Vagina (tissue), 2 donors: ENCODE results near the gene FAM3A. TPM values are rescaled to one million over a fixed set of nuclear protein-coding genes. Genes with fewer than 3 reads are reported as not detected.
A peak's percentile ranks its signal among the peaks of the same experiment; 100 is the strongest.

Experiments
- DNase-seq, 2 donors: peaks; one replicate each; pipeline ENCODE4 v3.0.0-alpha.2; 2017; ENCODE audit errors: extremely low spot score in 2 of 2
- H3K27ac ChIP-seq: fragments of 200-600 bp; sonication (generic); one replicate; pipeline ENCODE4 v1.5.1; 2019
- H3K27me3 ChIP-seq: fragments of 200-600 bp; sonication (generic); one replicate; pipeline ENCODE4 v1.5.1; 2019
- H3K36me3 ChIP-seq, 2 donors: fragments of 200-600 bp; sonication (generic); one replicate each; pipeline ENCODE4 v1.5.1; 2017 to 2019
- H3K4me1 ChIP-seq: fragments of 200-600 bp; sonication (generic); one replicate; pipeline ENCODE4 v1.5.1; 2019
- H3K4me3 ChIP-seq, 2 donors: fragments of 200-600 bp; sonication (generic); 1 replicate in 1 of 2; 2 replicates in 1 of 2; pipeline ENCODE4 v1.5.1; 2016 to 2019
- H3K9me3 ChIP-seq: fragments of 200-600 bp; sonication (generic); one replicate; pipeline ENCODE4 v1.5.1; 2019
- POLR2A ChIP-seq, 2 donors: fragments of 450-650 bp; IDR thresholded peaks; one replicate each; pipeline ENCODE4 v1.6.1; 2017; ENCODE audit warnings: antibody characterized with exemption in 2 of 2, mild to moderate bottlenecking in 2 of 2, moderate library complexity in 2 of 2
- POLR2AphosphoS5 ChIP-seq, 2 donors: sonication (generic); formaldehyde crosslinking; IDR thresholded peaks; one replicate each; pipeline ENCODE4 v1.9.0; 2017; ENCODE audit warnings: antibody characterized with exemption in 2 of 2, mild to moderate bottlenecking in 2 of 2, low read depth in 1 of 2; ENCODE audit not compliant: insufficient read depth in 1 of 2
- intact Hi-C: fragments of 100-400 bp; cut with DNase I; formaldehyde crosslinking; loops from one replicate; pipeline ENCODE4 v1.15.1; 2023
- total RNA-seq: library from RNA; depleted of rRNA; stranded (reverse); fragments of >200 nt; gene quantifications from one replicate; pipeline ENCODE4 v1.2.3, GENCODE V29; 2016
- TF ChIP-seq, protein P1 (sequence below), 3 experiments: fragments of 450-650 bp in 2 of 3; fragments of 200-600 bp in 1 of 3; sonication (generic) in 1 of 3; IDR thresholded peaks; one replicate each; pipeline ENCODE4 v1.5.1; 2017 to 2019; ENCODE audit warnings: antibody characterized with exemption in 3 of 3, mild to moderate bottlenecking in 2 of 3, moderate library complexity in 2 of 3

FAM3A gene
- total RNA-seq, 1 donor from 2014 or later, result 59.9 TPM

DNA sequence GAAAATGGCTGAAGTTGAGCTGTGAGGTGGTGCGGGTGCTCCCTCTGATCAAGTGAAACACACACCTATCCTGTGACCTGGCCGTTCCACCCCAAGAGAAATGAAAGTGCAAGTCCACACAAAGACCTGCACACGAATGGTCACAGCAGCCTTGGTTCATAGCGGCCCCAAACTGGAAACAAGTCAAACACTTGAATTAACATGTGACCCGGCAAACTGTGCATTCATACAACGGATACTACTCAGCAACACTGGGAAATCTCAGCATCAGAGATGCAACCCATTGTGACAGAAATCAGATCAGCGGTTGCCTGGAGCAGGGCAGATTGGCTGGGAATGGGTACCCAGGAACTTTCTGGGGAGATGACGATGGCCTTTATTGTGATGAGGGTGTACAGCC lies 23.0 kb upstream of the FAM3A start:
- Histone ChIP-seq H3K4me3 (no peak overlapping the region), H3K9me3 (no peaks in the 10 kb centered on the region), H3K4me1 (peaks cover 38% of the 10 kb centered on the region), H3K27ac (no peak overlapping the region), H3K36me3 (peaks cover 0 to 5% of the 10 kb centered on the region in 2 donors), H3K27me3 (no peaks in the 10 kb centered on the region)
- DNase-seq, result no peak
- TF ChIP-seq, protein P1, sequence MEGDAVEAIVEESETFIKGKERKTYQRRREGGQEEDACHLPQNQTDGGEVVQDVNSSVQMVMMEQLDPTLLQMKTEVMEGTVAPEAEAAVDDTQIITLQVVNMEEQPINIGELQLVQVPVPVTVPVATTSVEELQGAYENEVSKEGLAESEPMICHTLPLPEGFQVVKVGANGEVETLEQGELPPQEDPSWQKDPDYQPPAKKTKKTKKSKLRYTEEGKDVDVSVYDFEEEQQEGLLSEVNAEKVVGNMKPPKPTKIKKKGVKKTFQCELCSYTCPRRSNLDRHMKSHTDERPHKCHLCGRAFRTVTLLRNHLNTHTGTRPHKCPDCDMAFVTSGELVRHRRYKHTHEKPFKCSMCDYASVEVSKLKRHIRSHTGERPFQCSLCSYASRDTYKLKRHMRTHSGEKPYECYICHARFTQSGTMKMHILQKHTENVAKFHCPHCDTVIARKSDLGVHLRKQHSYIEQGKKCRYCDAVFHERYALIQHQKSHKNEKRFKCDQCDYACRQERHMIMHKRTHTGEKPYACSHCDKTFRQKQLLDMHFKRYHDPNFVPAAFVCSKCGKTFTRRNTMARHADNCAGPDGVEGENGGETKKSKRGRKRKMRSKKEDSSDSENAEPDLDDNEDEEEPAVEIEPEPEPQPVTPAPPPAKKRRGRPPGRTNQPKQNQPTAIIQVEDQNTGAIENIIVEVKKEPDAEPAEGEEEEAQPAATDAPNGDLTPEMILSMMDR (IDR thresholded peaks at IDR 0.05), result no peak
- no peak for TF ChIP-seq POLR2A (IDR thresholded peaks at IDR 0.05)
- TF ChIP-seq POLR2AphosphoS5 (IDR thresholded peaks at IDR 0.05; ENCODE audit: insufficient read depth in 1 of 2, low read depth in 1 of 2), result no peak
- intact Hi-C loops, result no loop called here

GRCh38 chrX:154535892-154536291 lies 19.9 kb upstream of the FAM3A start:
- H3K9me3 ChIP-seq, result no peaks in the 10 kb centered on the region
- TF ChIP-seq POLR2AphosphoS5 (IDR thresholded peaks at IDR 0.05; ENCODE audit: insufficient read depth in 1 of 2, low read depth in 1 of 2) (no peak), POLR2A (IDR thresholded peaks at IDR 0.05) (no peak)
- TF ChIP-seq, protein P1 (IDR thresholded peaks at IDR 0.05), result no peak
- peak in 1 of 2 donors; percentile 83 for DNase-seq
- H3K4me3 ChIP-seq, result no peak overlapping the region
- peaks cover 16% of the 10 kb centered on the region for H3K4me1 ChIP-seq
- peaks cover 0 to 14% of the 10 kb centered on the region in 2 donors for H3K36me3 ChIP-seq
- no peak overlapping the region for H3K27ac ChIP-seq
- intact Hi-C loops, result no loop called here
- H3K27me3 ChIP-seq, result no peaks in the 10 kb centered on the region

DNA sequence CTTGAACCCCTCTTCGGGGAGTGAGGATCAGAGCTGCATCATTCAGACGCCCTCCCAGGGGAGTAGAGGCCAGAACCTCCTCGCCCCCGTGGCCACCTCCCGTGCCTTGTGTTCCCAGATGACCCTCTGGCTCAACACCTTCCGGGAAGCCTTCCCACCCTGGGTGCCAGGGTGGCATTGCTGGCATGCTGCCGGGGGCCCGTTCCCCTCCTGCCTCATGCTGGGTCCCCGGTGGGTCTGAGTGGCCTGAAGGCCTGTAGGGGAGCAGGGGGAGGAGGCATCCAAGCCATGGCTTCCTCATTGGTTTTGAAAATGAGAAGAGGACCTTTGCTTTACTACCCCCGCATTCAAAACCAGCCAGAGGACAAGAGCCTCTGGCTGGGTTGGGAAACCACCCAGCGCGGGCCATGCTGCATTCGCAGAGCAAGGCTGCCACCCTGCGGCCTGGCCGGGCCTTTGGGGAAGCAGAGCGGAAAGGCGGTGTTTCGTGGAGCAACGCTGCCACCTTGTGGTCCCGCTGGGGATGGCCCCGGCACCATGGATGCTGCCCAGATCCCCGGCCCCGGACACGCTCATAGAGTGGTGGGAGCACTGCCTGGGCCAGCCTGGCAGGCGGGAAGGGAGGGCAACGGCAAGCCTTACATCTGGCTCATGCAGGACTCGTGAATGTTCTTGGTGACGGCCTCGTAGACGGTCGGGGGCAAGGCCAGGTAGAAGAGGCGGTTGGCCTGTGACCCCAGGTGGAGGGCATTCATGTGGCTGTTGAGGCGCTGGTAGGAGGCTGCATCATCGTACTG lies 18.7 kb upstream of the FAM3A start:
- intact Hi-C loops, result loop anchor here (5.0 kb wide), 2 partner anchors 122 to 137 kb away; partner anchors contain the start of genes RPL10 and TAFAZZIN
- H3K36me3 ChIP-seq, result peaks cover 0 to 14% of the 10 kb centered on the region in 2 donors
- TF ChIP-seq, protein P1 (IDR thresholded peaks at IDR 0.05), result peak; percentile 99 to 100 (median 100)
- TF ChIP-seq POLR2A (IDR thresholded peaks at IDR 0.05) (no peak), POLR2AphosphoS5 (IDR thresholded peaks at IDR 0.05; ENCODE audit: insufficient read depth in 1 of 2, low read depth in 1 of 2) (peak; percentile 75 to 79)
- no peak overlapping the region for H3K4me3 ChIP-seq
- peaks cover 11% of the 10 kb centered on the region for H3K4me1 ChIP-seq
- DNase-seq, result peak in 1 of 2 donors; percentile 91
- peak overlapping the region; percentile 58 for H3K27ac ChIP-seq
- H3K27me3 ChIP-seq, result no peaks in the 10 kb centered on the region
- no peaks in the 10 kb centered on the region for H3K9me3 ChIP-seq

- no peak overlapping the region for H3K27ac ChIP-seq
- DNase-seq, result no peak
- intact Hi-C loops, result loop anchor here (5.0 kb wide), 2 partner anchors 120 to 135 kb away; partner anchors contain the start of genes RPL10 and TAFAZZIN
Observed at GRCh38 chrX:154532690-154533089, 16.7 kb upstream of the FAM3A start.

More at GRCh38 chrX:154532690-154533089, 16.7 kb upstream of the FAM3A start:
- peaks cover 11% of the 10 kb centered on the region for H3K4me1 ChIP-seq
- TF ChIP-seq POLR2A (IDR thresholded peaks at IDR 0.05), result no peak
- TF ChIP-seq, protein P1 (IDR thresholded peaks at IDR 0.05), result no peak
- no peak for TF ChIP-seq POLR2AphosphoS5 (IDR thresholded peaks at IDR 0.05; ENCODE audit: insufficient read depth in 1 of 2, low read depth in 1 of 2)
- no peaks in the 10 kb centered on the region for H3K9me3 ChIP-seq
- peaks cover 0 to 14% of the 10 kb centered on the region in 2 donors for H3K36me3 ChIP-seq
- no peaks in the 10 kb centered on the region for H3K27me3 ChIP-seq
- H3K4me3 ChIP-seq, result no peak overlapping the region
